Measurements from ENCODE around the gene KDM7A.
A peak's percentile ranks its signal among the peaks of the same experiment; 100 is the strongest.

The KDM7A gene

GRCh38 chr7:140062528-140063299 is 114.1 kb downstream of the KDM7A start, which contains the start of gene PARP12:
Gene PARP12 (minus strand): TSS chr7:140062951. CDS start chr7:140062847, 104 bp downstream.
- peak within 1 kb of the TSS; percentile 49 for H3K27ac ChIP-seq
- TF ChIP-seq, protein P1, sequence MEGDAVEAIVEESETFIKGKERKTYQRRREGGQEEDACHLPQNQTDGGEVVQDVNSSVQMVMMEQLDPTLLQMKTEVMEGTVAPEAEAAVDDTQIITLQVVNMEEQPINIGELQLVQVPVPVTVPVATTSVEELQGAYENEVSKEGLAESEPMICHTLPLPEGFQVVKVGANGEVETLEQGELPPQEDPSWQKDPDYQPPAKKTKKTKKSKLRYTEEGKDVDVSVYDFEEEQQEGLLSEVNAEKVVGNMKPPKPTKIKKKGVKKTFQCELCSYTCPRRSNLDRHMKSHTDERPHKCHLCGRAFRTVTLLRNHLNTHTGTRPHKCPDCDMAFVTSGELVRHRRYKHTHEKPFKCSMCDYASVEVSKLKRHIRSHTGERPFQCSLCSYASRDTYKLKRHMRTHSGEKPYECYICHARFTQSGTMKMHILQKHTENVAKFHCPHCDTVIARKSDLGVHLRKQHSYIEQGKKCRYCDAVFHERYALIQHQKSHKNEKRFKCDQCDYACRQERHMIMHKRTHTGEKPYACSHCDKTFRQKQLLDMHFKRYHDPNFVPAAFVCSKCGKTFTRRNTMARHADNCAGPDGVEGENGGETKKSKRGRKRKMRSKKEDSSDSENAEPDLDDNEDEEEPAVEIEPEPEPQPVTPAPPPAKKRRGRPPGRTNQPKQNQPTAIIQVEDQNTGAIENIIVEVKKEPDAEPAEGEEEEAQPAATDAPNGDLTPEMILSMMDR (IDR thresholded peaks at IDR 0.05): peak; percentile 32
- no peak for TF ChIP-seq ZFX (IDR thresholded peaks at IDR 0.05; ENCODE audit: borderline replicate concordance)

DNA sequence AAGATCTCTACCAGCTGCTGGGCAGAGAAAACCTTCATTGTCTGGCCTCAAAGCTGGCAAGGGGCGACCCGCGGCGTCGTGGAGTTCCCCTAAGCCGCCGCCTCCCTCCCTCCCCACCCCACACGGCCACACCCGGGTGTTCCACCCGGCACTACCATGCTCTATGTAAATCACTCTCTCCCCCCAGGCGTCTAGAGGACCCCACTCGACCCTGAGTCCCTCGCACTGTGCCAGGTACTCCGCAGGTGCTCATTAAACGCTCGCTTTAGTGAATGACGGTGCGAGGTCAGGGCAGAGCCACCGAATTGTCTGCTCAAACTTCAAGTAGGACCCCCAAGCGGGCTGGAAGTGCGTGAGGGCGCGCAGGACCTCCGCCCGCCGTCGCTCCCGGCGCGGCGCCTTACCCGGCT is 114.7 kb downstream of the KDM7A start:
- H3K27ac ChIP-seq: peak overlapping the region; percentile 49
- TF ChIP-seq, protein P1 (IDR thresholded peaks at IDR 0.05): no peak
- TF ChIP-seq ZFX (IDR thresholded peaks at IDR 0.05; ENCODE audit: borderline replicate concordance): no peak

- TF ChIP-seq ZFX (IDR thresholded peaks at IDR 0.05; ENCODE audit: borderline replicate concordance): no peak
- H3K27ac ChIP-seq: no peak overlapping the region
These were observed 115.2 kb downstream of the KDM7A start for GRCh38 chr7:140061607-140061930.

DNA sequence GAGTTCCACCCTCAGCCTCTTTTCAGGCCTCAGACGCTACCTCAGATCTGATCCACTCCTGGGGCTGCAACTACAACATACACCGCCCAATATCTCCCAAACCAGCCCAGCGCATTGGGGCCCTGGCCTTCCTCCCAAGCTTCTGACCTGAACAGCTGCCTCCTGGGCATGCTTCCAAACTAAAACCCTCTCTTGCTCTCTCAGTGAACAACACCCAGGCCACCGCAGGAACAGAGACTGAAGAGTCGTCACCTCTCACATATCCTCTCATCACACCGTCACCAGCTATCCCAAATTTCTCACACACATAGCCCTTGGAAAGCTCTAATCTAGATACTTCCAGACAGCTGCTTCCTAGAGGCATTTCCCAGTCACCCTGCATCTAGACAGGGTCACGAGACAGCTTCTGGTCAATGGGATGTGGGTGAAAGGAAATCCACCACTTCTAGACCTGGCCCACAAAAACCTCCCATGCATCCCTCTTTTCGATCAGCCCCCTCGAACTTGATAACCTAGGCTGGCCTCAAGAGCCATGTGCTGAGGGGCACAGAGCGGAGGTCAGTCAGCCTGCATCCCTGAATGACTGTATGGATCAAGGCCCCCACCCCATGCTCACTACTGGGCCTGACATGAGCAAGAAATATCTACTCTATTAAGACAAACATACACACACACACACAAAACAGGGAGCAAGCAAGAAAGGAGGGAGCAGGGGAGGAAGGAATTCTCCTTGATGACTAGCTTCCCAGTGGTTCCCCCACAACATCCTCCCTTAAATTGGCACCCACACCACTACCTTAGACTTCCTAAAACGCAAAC is 115.8 kb downstream of the KDM7A start:
- no peak overlapping the region for H3K27ac ChIP-seq
- TF ChIP-seq, protein P1 (IDR thresholded peaks at IDR 0.05): no peak
- TF ChIP-seq ZFX (IDR thresholded peaks at IDR 0.05; ENCODE audit: borderline replicate concordance): no peak

DNA sequence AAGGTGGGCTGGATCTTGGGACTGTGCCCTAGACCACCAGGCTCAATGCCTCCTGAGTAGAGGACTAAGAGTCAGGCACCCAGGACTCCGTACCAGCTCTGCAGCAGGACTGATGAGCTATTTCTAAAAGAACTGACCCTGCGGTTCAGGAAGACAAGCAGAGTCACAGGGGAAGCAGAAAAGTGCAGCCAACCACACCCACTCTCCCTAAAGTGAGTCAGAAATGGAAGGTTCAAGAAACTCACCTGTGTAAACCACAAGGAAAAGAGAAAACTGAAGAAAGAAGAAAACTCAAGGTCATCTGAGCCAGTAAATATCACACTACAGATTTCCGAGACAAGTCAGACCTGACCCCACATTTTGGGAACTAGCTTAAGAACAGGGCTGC is 116.5 kb downstream of the KDM7A start:
- H3K27ac ChIP-seq: no peak overlapping the region
- TF ChIP-seq ZFX (IDR thresholded peaks at IDR 0.05; ENCODE audit: borderline replicate concordance): no peak
- TF ChIP-seq, protein P1 (IDR thresholded peaks at IDR 0.05): no peak

GRCh38 chr7:140059273-140060242 is 117.2 kb downstream of the KDM7A start:
- H3K27ac ChIP-seq: no peak overlapping the region
- TF ChIP-seq, protein P1 (IDR thresholded peaks at IDR 0.05): no peak
- no peak for TF ChIP-seq ZFX (IDR thresholded peaks at IDR 0.05; ENCODE audit: borderline replicate concordance)

DNA sequence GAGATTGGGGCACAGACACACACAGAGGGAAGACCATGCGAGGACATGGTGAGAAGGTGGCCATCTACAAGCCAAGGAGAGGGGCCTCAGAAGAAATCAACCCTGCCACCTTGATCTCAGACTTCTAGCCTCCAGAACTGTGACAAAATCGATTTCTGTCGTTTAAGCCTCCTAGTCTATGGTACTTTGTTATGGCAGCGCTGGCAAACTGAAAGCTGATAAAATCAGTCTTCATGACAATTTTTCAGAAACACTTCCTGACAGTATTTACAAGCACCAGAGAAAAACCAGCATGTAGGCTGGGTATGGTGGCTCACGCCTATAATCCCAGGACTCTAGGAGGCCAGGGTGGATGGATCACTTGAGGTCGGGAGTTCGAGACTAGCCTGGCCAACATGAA is 118.3 kb downstream of the KDM7A start:
- TF ChIP-seq, protein P1 (IDR thresholded peaks at IDR 0.05): no peak
- no peak for TF ChIP-seq ZFX (IDR thresholded peaks at IDR 0.05; ENCODE audit: borderline replicate concordance)
- H3K27ac ChIP-seq: no peak overlapping the region

All from 22Rv1 (cell line).